Liver (tissue), 9 donors: ENCODE measurements around the gene GLS. TPM values are rescaled to one million over a fixed set of nuclear protein-coding genes. Genes with fewer than 3 reads are reported as not detected.
"Not testable (repeated sequence)": the region's sequence is repeated elsewhere in the genome, so short reads cannot be mapped to it uniquely, and the experiment has no call there.

Source experiments
- DNase-seq: peaks from one replicate; pipeline ENCODE4 v3.0.0-alpha.2; 2017; ENCODE audit warnings: low spot score
- H3K27ac ChIP-seq, 2 donors: one replicate each; pipeline ENCODE4 v1.7.0; 2013; ENCODE audit warnings: inconsistent platforms in 2 of 2, low read length in 2 of 2, control low read depth in 1 of 2, low read depth in 1 of 2, mild to moderate bottlenecking in 1 of 2
- H3K27me3 ChIP-seq, 4 donors: one replicate each; pipeline versions ENCODE4 v1.6.1 to v1.7.0; 2013; ENCODE audit warnings: low read length in 3 of 4, inconsistent platforms in 1 of 4, mild to moderate bottlenecking in 1 of 4, moderate library complexity in 1 of 4; ENCODE audit not compliant: control insufficient read depth in 4 of 4, insufficient read depth in 4 of 4
- H3K36me3 ChIP-seq, 4 donors: one replicate each; pipeline versions ENCODE4 v1.6.1 to v1.7.0; 2013; ENCODE audit warnings: low read length in 3 of 4, mild to moderate bottlenecking in 3 of 4, low read depth in 1 of 4, moderate library complexity in 1 of 4; ENCODE audit not compliant: control insufficient read depth in 4 of 4, insufficient read depth in 3 of 4
- H3K4me1 ChIP-seq, 4 donors: one replicate each; pipeline versions ENCODE4 v1.6.1 to v1.7.0; 2013; ENCODE audit warnings: low read length in 3 of 4, mild to moderate bottlenecking in 3 of 4, moderate library complexity in 1 of 4; ENCODE audit not compliant: control insufficient read depth in 4 of 4, insufficient read depth in 4 of 4
- H3K4me3 ChIP-seq, 3 donors: one replicate each; pipeline versions ENCODE4 v1.6.1 to v1.7.0; 2013; ENCODE audit warnings: low read length in 3 of 3, control low read depth in 1 of 3, low read depth in 1 of 3, mild to moderate bottlenecking in 1 of 3
- H3K9ac ChIP-seq, 2 donors: one replicate each; pipeline ENCODE4 v1.7.0; 2013; ENCODE audit warnings: low read length in 2 of 2, mild to moderate bottlenecking in 2 of 2, moderate library complexity in 2 of 2, control low read depth in 1 of 2, low read depth in 1 of 2
- H3K9me3 ChIP-seq, 4 donors: one replicate each; pipeline versions ENCODE4 v1.6.1 to v1.7.0; 2013; ENCODE audit warnings: low read length in 3 of 4; ENCODE audit not compliant: control insufficient read depth in 4 of 4
- ATF3 ChIP-seq: IDR thresholded peaks from 2 replicates; pipeline ENCODE4 v1.6.1; 2016; ENCODE audit warnings: antibody characterized with exemption
- CTCF ChIP-seq: fragments of 150-350 bp; IDR thresholded peaks from 2 replicates; pipeline ENCODE4 v1.5.1; 2017; ENCODE audit warnings: improper control_type of control experiment, low read depth, low read length; ENCODE audit not compliant: missing input control
- EGR1 ChIP-seq, 2 donors: IDR thresholded peaks; 2 replicates each; pipeline ENCODE4 v1.6.1; 2016 to 2018; ENCODE audit warnings: antibody characterized with exemption in 2 of 2, low read depth in 2 of 2
- FOXA1 ChIP-seq: IDR thresholded peaks from 2 replicates; pipeline ENCODE4 v1.6.1; 2016; ENCODE audit warnings: antibody characterized with exemption
- GABPA ChIP-seq, 2 donors: IDR thresholded peaks in 1 of 2; conservative IDR thresholded peaks in 1 of 2; 2 replicates each; pipeline ENCODE4 v1.6.1; 2016; ENCODE audit warnings: antibody characterized with exemption in 2 of 2, mild to moderate bottlenecking in 1 of 2, moderate library complexity in 1 of 2
- HNF4A ChIP-seq, 2 donors: conservative IDR thresholded peaks; 2 replicates each; pipeline ENCODE4 v1.6.1; 2016; ENCODE audit warnings: antibody characterized with exemption in 2 of 2, mild to moderate bottlenecking in 2 of 2
- HNF4G ChIP-seq: IDR thresholded peaks from 2 replicates; pipeline ENCODE4 v1.6.1; 2016; ENCODE audit warnings: antibody characterized with exemption
- JUND ChIP-seq, 2 donors: IDR thresholded peaks; 2 replicates each; pipeline ENCODE4 v1.6.1; 2016; ENCODE audit warnings: antibody characterized with exemption in 2 of 2
- MAX ChIP-seq: IDR thresholded peaks from 2 replicates; pipeline ENCODE4 v1.6.1; 2016; ENCODE audit warnings: antibody characterized with exemption
- NR2F2 ChIP-seq: IDR thresholded peaks from 2 replicates; pipeline ENCODE4 v1.6.1; 2016; ENCODE audit warnings: antibody characterized with exemption
- REST ChIP-seq: IDR thresholded peaks from 2 replicates; pipeline ENCODE4 v1.6.1; 2016; ENCODE audit warnings: antibody characterized with exemption, mild to moderate bottlenecking
- RXRA ChIP-seq, 2 donors: IDR thresholded peaks; 2 replicates each; pipeline ENCODE4 v1.6.1; 2017 to 2018; ENCODE audit warnings: antibody characterized with exemption in 2 of 2, mild to moderate bottlenecking in 1 of 2
- ZBTB33 ChIP-seq: IDR thresholded peaks from 2 replicates; pipeline ENCODE4 v1.6.1; 2016; ENCODE audit warnings: antibody characterized with exemption
- WGBS: extraction: QIAGEN DNeasy Blood & Tissue Kit; methylation state at CpG from one replicate; pipeline ENCODE4 v1.1.7; 2013; 5-methylcytosine and 5-hydroxymethylcytosine counted together
- polyA plus RNA-seq, 2 donors: library from polyadenylated mRNA; stranded (reverse) in 1 of 2; unstranded in 1 of 2; fragments of 200-250 nt in 1 of 2; fragments of >200 nt in 1 of 2; fragmentation: Nextera tagmentation in 1 of 2; extraction: Ambion mirVana in 1 of 2; gene quantifications; one replicate each; pipeline versions ENCODE4 v1.2.1 to v1.2.3, GENCODE V29; 2013 to 2015
- total RNA-seq, 2 donors: library from RNA; depleted of rRNA; stranded (reverse); fragments of >200 nt; gene quantifications; one replicate each; pipeline ENCODE4 v1.2.3, GENCODE V29; 2014
- donor health status: healthy.
- donor health status: healthy.
- donor health status: healthy.
- donor health status: healthy.
- donor health status: healthy.

GLS gene
- total and polyA plus RNA-seq, 4 donors = 4.3 to 38.6 (median 16.5) TPM

- no peak for DNase-seq
- 80% methylated on average over 2 of the region's 2 CpGs for WGBS
These were observed 30.8 kb upstream of the GLS start for GRCh38 chr2:190849774-190850173.

GRCh38 chr2:190853022-190853421, 27.6 kb upstream of the GLS start:
- not testable (repeated sequence) for H3K9me3 ChIP-seq, H3K27me3 ChIP-seq, H3K27ac ChIP-seq, DNase-seq, H3K9ac ChIP-seq, H3K36me3 ChIP-seq, H3K4me1 ChIP-seq, H3K4me3 ChIP-seq
- WGBS = 83% methylated on average over 4 of the region's 4 CpGs

More at GRCh38 chr2:190849774-190850173, 30.8 kb upstream of the GLS start:
- Histone ChIP-seq H3K36me3 (no peaks in the 10 kb centered on the region), H3K27ac (no peak overlapping the region), H3K9me3 (no peaks in the 10 kb centered on the region), H3K4me1 (peaks cover 0 to 2% (median 0%) of the 10 kb centered on the region in 4 donors), H3K4me3 (no peak overlapping the region), H3K9ac (no peak overlapping the region), H3K27me3 (peaks cover 0 to 2% (median 0%) of the 10 kb centered on the region in 4 donors)
- no peak for TF ChIP-seq EGR1 (IDR thresholded peaks at IDR 0.05; ENCODE audit: low read depth in 2 of 2)
- no peak for TF ChIP-seq CTCF
- TF ChIP-seq GABPA (IDR thresholded peaks at IDR 0.05 in 1 of 2, conservative IDR thresholded peaks at IDR 0.05 in 1 of 2) = no peak
- TF ChIP-seq REST = no peak
- no peak for TF ChIP-seq HNF4G
- no peak for TF ChIP-seq NR2F2
- no peak for TF ChIP-seq MAX
- no peak for TF ChIP-seq JUND (IDR thresholded peaks at IDR 0.05)
- no peak for TF ChIP-seq RXRA (IDR thresholded peaks at IDR 0.05)
- no peak for TF ChIP-seq ATF3
- TF ChIP-seq HNF4A (conservative IDR thresholded peaks at IDR 0.05) = no peak
- no peak for TF ChIP-seq FOXA1
- TF ChIP-seq ZBTB33 = no peak
